ENCODE measurements around the gene CCDC93. TPM values are rescaled to one million over a fixed set of nuclear protein-coding genes. Genes with fewer than 3 reads are reported as not detected.

The CCDC93 gene
- polyA plus RNA-seq, 1 donor from 2014 or later, result 98.4 TPM

- Histone ChIP-seq H3K79me2 (replicated peaks; ENCODE audit: insufficient read depth, low read length) (peaks cover 17% of the 10 kb centered on the region), H3K27me3 (ENCODE audit: insufficient read depth, low read depth, low read length) (peaks cover 10% of the 10 kb centered on the region), H2AFZ (ENCODE audit: low read depth, low read length) (peak overlapping the region; percentile 87), H3K4me3 (ENCODE audit: low read length) (peak overlapping the region; percentile 99), H4K20me1 (ENCODE audit: insufficient read depth) (no peaks in the 10 kb centered on the region), H3F3A (ENCODE audit: insufficient read depth, low read length, poor library complexity, severe bottlenecking) (no peaks in the 10 kb centered on the region), H3K9me2 (ENCODE audit: insufficient read depth, low read length) (no peaks in the 10 kb centered on the region), H3K9me3 (ENCODE audit: low read length) (no peaks in the 10 kb centered on the region), H3K36me3 (ENCODE audit: insufficient read depth, low read length) (no peaks in the 10 kb centered on the region), H3K4me2 (ENCODE audit: low read length) (peak overlapping the region; percentile 52), H3K27ac (ENCODE audit: low read length) (no peak overlapping the region), H3K9ac (ENCODE audit: low read length) (peak overlapping the region; percentile 72)
- no peak for TF ChIP-seq POLR2AphosphoS5 (IDR thresholded peaks at IDR 0.05)
- no peak for TF ChIP-seq TAF1 (IDR thresholded peaks at IDR 0.05; ENCODE audit: low read depth)
- no peak for TF ChIP-seq EZH2 (IDR thresholded peaks at IDR 0.05; ENCODE audit: borderline replicate concordance, insufficient read depth, low read length, poor library complexity, severe bottlenecking)
- TF ChIP-seq MXI1 (conservative IDR thresholded peaks at IDR 0.05; ENCODE audit: poor library complexity, severe bottlenecking), result no peak
Measured at GRCh38 chr2:118012778-118013177, 1.1 kb downstream of the CCDC93 start.

- Histone ChIP-seq H3K27me3 (ENCODE audit: insufficient read depth, low read depth, low read length) (peaks cover 2% of the 10 kb centered on the region), H3K4me3 (ENCODE audit: low read length) (no peak overlapping the region), H3K4me2 (ENCODE audit: low read length) (no peak overlapping the region), H2AFZ (ENCODE audit: low read depth, low read length) (no peak overlapping the region), H3F3A (ENCODE audit: insufficient read depth, low read length, poor library complexity, severe bottlenecking) (no peaks in the 10 kb centered on the region), H3K79me2 (replicated peaks; ENCODE audit: insufficient read depth, low read length) (peaks cover 17% of the 10 kb centered on the region), H3K36me3 (ENCODE audit: insufficient read depth, low read length) (no peaks in the 10 kb centered on the region), H3K27ac (ENCODE audit: low read length) (no peak overlapping the region), H3K9me2 (ENCODE audit: insufficient read depth, low read length) (no peaks in the 10 kb centered on the region), H3K9me3 (ENCODE audit: low read length) (no peaks in the 10 kb centered on the region), H3K9ac (ENCODE audit: low read length) (no peak overlapping the region), H4K20me1 (ENCODE audit: insufficient read depth) (no peaks in the 10 kb centered on the region)
- TF ChIP-seq TAF1 (IDR thresholded peaks at IDR 0.05; ENCODE audit: low read depth) (no peak), SMC3 (conservative IDR thresholded peaks at IDR 0.05; ENCODE audit: poor library complexity) (no peak), EP300 (conservative IDR thresholded peaks at IDR 0.05; ENCODE audit: poor library complexity, severe bottlenecking) (no peak), CTCF (IDR thresholded peaks at IDR 0.05; ENCODE audit: poor library complexity, severe bottlenecking) (no peak), RAD21 (conservative IDR thresholded peaks at IDR 0.05) (no peak), EZH2 (IDR thresholded peaks at IDR 0.05; ENCODE audit: borderline replicate concordance, insufficient read depth, low read length, poor library complexity, severe bottlenecking) (no peak), POLR2AphosphoS5 (IDR thresholded peaks at IDR 0.05) (no peak), MXI1 (conservative IDR thresholded peaks at IDR 0.05; ENCODE audit: poor library complexity, severe bottlenecking) (no peak), REST (IDR thresholded peaks at IDR 0.05; ENCODE audit: borderline replicate concordance) (no peak)
Measured at GRCh38 chr2:118010473-118010872, 3.4 kb downstream of the CCDC93 start.

Measured in neural cell (in vitro differentiated cells).